ENCODE results near the gene CEP70.

DNA sequence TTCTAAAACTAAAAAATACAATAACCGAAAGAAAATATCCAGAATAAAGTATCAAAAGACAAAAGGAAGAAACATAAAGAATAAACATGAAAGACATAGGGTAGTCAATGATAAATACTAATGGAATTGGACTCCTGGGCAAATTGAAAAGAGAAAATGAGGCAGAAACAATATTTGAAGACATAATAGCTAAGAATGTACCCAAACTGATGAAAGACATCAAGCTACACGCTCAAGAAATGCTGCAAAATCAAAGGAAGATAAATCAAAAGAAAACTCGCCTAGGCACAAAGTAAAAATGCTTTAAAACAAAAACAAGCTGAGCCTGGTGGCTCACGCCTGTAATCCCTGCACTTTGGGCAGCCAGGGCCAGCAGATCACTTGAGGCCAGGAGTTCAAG lies 34.9 kb downstream of the CEP70 start:
- TF ChIP-seq, protein P1, sequence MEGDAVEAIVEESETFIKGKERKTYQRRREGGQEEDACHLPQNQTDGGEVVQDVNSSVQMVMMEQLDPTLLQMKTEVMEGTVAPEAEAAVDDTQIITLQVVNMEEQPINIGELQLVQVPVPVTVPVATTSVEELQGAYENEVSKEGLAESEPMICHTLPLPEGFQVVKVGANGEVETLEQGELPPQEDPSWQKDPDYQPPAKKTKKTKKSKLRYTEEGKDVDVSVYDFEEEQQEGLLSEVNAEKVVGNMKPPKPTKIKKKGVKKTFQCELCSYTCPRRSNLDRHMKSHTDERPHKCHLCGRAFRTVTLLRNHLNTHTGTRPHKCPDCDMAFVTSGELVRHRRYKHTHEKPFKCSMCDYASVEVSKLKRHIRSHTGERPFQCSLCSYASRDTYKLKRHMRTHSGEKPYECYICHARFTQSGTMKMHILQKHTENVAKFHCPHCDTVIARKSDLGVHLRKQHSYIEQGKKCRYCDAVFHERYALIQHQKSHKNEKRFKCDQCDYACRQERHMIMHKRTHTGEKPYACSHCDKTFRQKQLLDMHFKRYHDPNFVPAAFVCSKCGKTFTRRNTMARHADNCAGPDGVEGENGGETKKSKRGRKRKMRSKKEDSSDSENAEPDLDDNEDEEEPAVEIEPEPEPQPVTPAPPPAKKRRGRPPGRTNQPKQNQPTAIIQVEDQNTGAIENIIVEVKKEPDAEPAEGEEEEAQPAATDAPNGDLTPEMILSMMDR (IDR thresholded peaks at IDR 0.05), result no peak
- TF ChIP-seq, protein P2, sequence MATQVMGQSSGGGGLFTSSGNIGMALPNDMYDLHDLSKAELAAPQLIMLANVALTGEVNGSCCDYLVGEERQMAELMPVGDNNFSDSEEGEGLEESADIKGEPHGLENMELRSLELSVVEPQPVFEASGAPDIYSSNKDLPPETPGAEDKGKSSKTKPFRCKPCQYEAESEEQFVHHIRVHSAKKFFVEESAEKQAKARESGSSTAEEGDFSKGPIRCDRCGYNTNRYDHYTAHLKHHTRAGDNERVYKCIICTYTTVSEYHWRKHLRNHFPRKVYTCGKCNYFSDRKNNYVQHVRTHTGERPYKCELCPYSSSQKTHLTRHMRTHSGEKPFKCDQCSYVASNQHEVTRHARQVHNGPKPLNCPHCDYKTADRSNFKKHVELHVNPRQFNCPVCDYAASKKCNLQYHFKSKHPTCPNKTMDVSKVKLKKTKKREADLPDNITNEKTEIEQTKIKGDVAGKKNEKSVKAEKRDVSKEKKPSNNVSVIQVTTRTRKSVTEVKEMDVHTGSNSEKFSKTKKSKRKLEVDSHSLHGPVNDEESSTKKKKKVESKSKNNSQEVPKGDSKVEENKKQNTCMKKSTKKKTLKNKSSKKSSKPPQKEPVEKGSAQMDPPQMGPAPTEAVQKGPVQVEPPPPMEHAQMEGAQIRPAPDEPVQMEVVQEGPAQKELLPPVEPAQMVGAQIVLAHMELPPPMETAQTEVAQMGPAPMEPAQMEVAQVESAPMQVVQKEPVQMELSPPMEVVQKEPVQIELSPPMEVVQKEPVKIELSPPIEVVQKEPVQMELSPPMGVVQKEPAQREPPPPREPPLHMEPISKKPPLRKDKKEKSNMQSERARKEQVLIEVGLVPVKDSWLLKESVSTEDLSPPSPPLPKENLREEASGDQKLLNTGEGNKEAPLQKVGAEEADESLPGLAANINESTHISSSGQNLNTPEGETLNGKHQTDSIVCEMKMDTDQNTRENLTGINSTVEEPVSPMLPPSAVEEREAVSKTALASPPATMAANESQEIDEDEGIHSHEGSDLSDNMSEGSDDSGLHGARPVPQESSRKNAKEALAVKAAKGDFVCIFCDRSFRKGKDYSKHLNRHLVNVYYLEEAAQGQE (IDR thresholded peaks at IDR 0.05; ENCODE audit: insufficient read depth in 1 of 2, low read depth in 2 of 2, low read length in 1 of 2), result no peak
